Stimulated activated CD4-positive, alpha-beta T cell treated with anti-CD3 and anti-CD28 coated beads, Interleukin-1b, Interleukin-23, amount 100 ng/mL, for 4 hours (primary cell): ENCODE results near the gene COP1.

Experiments
- DNase-seq, 2 donors: peaks; one replicate each; pipeline ENCODE4 v3.0.0-alpha.2; 2020; ENCODE audit warnings: low read depth in 2 of 2

Gene COP1

DNA sequence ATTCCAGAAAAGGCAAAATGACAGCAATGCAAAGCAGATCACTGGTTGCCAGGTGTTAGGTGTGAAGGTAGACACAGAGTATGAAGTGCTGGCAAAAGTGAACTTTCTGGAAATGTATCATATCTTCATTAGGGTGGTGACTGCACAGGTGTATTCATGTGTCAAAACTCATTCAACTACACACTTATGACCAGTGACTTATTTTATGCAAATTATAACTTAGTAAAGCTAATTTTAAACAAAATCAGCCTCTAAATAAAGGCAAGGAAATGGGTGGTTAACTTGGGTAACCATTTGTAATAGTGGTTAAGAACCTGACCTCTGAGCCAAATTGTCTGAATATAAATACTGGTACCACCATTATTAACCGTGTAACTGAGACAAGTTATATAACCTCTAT lies 7.4 kb downstream of the COP1 start:
- no peak for DNase-seq

DNA sequence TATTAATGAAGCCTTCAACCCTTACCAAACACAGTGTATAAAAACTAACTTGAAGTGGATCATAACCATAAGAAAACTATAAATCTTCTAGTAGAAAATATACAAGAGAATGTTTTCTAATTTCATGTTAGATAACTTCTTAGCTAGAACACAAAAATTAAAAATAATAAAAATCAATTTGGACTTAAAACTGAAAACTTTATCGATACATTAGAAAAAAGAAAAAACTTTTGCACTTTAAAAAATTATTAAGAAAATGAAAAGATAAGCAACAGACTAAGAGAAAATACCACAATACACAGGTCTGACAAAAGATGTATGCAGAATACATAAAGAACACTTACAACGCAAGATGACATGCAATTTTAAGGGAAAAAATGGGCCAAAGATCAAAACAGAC lies 8.7 kb downstream of the COP1 start:
- no peak for DNase-seq

DNA sequence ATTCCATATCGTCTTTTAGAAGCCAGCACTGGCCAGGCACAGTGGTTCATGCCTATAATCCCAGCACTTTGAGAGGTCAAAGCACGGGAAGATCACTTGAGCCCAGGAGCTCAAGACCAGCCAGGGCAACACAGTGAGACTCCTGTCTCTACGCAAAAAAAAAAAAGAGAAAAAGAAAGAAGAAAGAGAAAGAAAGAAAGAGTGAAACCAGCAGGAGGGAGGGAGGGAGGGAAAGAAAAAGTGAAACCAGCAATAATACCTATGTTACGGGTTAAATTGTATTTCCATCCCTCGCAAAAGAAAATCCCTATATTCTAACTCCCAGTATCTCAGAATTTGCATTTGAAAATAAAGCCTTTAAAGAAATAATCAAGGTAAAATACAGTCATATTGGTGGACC lies 10.4 kb downstream of the COP1 start:
- DNase-seq = no peak

DNA sequence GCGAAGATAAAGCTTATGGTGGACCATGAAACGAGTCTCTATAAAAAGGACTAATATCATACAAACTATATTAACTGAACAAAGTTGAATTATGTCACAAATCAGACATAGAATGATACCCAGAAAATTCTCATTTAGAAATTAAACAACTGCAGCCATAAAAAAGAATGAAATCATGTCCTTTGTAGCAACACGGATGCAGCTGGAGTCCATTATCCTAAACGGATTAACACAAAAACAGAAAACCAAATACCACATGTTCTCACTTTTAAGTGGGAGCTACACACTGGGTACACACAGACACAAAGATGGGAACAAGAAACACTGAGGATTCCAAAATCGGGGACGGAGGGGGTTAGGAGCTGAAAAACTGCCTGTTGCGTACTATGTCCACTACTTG lies 11.5 kb downstream of the COP1 start:
- DNase-seq = no peak

DNA sequence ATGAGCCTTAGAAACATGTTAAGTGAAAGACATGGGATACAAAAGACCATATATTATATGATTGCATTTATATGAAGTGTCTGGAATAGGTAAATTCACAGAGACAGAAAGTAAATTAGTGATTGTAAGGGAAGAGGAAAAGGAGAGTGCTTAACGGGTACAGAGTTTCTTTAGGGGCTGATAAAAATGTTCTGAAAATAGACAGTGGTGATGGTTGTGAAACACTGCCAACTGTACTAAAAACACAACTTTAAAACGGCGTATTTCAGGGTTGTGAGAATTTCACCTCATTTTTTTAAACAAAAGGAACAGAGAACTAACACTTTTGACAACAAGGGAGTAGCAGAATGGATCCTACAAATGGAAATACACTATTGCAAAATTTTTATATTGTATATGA lies 13.4 kb downstream of the COP1 start:
- no peak for DNase-seq

DNA sequence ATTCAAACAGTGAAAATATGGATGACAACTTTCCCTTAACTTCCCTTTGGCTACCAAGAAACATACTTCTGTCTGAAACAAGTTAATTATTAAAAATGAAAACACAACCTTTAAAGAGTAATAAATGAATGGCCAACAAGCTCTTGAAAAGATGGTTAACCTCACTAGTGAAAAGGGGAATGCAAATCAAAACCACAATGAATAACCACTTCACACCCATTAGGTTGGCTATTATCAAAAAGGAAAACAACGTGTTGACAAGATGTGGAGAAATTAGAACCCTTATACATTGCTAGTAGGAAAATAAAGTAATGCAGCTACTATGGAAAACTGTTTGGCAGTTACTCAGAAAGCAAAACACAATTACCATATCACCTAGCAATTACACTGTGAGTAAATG lies 14.1 kb downstream of the COP1 start:
- DNase-seq = no peak

DNA sequence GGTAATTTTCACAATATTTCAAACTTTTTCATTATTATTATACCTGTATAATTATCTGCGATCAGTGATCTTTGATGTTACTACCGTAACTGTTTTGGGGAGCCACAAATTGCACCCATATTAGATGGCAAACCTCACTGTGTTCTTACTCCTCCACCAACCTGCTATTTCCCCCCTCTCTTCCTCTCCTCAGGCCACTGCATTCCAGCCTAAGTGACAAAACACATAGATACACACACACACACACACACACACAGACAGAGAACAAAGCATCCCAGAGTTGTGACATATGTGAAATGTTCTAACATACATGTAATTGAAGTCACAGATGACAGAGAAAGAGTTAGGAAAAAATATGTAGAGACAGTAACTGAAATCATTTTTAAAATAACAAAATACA lies 18.5 kb downstream of the COP1 start:
- no peak for DNase-seq

DNA sequence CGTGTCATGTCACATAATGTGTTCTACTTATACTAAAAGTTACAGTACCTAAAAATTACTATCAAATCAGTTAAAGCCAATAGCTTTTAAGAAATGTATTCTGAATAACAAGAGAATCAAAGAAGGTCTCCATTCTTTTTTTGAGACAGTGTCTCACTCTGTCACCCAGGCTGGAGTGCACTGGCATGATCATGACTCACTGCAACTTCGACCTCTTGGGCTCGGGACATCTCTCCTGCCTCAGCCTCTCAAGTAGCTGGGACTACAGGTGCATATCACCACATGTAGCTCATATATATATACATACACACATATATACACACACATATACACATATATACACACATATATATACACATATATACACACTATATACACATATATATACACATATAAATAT lies 20.1 kb downstream of the COP1 start:
- no peak for DNase-seq

DNA sequence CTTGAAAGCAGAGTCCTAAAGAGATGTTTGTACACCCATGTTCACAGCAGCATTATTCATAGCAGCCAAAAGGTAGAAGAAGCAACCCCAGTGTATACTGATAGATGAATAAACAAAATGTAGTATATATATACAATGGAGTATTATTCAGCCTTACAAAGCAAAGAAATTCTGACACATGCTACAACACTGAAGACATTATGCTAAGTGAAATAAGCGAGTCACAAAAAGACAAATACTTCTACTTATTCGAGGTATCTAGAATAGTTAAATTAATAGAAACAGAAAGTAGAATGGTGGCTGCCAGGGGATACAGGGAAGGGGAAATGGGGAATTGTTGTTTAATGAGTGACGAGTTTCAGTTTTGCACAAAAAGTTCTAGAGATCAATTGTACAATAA lies 23.5 kb downstream of the COP1 start:
- no peak for DNase-seq

DNA sequence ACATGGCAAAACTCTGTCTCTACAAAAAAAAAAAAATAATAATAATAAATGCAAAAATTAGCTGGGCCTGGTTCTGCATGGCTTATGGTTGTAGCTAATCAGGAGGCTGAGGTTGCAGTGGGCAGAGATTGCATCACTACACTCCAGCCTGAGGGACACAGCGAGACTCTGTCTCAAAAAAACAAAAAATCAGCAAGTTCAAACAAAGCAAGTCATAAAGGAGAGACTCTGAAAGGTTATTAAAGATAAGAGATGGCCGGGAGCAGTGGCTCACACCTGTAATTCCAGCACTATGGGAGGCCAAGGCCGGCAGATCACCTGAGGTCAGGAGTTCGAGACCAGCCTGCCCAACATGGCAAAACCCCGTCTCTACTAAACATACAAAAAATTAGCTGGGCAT lies 28.8 kb downstream of the COP1 start:
- no peak for DNase-seq

DNA sequence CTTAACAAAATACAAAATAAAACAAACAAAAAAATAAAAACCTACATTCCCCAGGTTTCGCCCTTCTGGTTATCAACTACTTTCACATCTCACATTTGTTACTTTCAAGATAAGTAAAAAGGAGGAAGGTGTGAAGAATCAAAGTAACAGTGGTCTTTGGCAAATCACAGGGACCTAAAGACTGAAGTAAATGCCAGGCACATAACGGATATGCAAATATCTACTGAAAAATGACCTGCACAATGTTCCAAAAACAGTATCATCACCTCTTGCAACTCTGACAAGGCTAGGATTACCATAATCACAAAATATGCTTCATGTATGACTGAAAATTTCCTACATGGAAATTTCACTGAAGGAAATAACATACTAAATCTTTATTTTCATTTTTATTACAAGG lies 29.3 kb downstream of the COP1 start:
- no peak for DNase-seq

DNA sequence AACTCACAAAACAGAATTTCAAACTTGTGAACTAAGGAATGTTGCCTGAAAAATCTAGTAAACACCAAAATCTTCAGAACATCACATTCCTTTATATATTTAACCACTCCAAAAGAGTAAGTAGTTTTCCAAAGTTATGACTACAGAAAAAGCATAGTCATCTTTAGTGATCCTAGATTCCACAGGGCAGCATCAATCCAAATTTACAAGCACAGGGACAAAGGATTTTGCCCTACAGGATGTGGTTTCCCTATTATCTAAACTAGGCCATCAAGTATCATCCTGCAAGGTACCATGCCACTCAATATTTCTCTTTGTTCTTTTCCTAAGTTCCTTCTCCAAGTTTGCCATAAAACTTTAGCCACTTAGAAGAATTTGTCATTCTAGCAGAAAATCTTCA lies 33.0 kb downstream of the COP1 start:
- DNase-seq = no peak

DNA sequence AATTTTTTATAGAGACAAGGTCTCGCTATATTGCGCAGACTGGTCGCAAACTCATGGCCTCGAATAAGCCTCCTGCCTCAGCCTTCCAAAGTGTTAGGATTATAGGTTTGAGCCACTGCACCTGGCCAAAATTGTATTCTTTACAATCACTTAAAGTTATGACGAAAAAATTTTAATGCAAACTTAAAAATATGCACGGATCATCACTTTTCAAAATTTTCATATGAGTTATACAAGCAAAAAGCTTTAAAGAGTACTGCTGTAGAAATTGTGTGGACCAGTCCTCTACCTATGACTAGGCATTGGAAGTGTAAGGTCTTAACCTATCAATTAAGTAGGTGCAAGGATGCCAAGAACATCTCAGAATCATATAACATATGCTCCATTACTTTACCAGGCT lies 34.9 kb downstream of the COP1 start:
- no peak for DNase-seq

DNA sequence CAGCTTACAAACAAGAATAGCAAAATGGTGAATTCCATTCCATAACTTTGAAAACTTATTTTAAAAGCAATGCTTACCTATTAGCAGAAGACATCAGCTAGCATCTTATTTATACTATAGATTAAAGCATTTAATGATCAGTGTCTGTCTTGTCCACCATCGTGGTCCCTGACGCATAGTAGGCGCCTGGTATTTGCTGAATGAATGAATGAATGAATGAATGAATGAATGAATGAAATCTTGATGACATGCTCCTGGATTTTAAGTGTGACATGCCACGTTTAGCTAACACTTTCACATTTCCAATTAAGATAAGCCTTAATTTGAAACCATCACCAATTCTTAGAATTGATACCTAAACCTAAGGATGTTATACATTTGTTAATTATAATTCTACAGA lies 39.9 kb downstream of the COP1 start:
- no peak for DNase-seq

DNA sequence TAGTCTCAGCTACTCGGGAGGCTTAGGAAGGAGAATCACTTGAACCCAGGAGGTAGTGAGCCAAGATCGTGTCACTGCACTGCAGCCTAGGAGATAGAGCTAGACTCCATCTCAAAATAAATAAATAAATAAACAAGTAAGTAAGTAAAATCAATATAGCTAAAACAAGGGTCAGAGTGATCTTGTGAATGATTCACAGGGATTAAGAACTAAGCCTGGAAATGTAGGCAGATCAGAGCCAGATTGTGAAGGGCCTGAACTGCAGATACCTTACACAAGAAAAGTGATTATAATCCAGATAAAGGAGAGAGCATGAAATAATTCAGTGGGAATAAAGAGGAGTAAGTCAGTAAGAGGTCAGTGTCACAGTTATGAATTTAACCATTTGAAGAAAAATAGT lies 41.5 kb downstream of the COP1 start:
- no peak for DNase-seq

DNA sequence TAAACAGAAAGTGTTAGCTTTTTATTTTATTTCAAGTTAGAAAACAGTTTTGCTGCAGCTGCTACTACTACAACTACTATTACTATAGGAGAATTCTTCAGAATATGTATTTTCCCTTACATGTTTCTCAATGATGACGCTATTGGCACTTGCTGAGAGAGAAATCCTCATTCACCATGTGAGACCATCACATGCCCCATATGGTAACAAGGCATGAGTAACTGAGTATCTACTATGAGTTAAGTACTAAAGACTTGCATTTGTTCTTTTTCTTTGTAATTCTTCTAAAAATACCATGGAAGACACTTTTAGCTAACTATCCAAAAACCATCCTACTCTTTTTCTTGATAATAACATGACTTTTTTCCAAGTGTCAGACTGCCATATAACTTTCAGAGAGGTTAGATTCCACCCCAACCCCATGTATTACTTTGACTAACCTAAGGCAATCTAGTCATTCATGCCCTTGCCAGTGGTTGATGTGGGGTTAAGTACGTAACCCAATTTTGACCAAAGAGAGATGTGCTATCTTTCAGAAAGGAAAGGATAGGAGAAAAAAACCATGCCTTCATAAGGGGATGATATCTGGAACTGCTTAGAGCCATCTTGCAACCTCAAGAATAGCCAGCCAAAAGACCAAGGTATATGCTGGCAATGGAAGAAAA lies 42.9 kb downstream of the COP1 start:
- no peak for DNase-seq

DNA sequence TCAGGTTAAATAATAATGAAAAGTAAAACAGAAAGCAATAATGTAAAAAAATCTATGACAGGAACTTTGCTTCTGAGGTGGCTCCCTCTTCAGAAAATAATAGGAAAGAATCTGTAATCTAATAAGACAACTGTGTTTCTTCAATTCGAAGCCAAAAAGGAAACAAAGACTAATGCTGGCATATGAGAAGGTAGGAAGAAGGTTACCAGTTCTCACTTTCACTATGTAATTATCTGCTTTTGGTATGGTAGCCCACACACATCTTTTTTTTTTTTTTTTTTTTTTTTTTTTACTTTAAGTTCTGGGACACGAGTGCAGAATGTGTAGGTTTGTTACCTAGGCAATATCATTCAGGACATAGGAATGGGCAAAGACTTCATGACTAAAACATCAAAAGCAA lies 47.1 kb downstream of the COP1 start:
- no peak for DNase-seq

DNA sequence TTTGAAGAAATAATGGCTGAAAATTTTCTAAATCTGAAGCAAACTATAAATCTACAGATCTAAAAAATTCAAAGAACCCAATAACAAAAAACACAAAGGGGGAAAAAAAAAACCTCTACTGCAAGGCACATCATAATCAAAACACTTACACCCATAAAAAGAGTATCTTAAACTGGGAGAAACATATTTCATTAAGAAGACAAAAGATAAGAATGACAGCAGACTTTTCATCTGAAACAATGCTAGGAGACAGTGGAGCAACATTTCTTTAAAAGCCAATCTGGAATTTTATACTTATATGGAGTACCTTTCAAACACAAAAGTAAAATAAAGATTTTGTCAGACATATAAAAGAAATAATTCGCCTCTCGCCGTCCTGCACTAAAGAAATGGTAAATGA lies 49.1 kb downstream of the COP1 start:
- DNase-seq = no peak

DNA sequence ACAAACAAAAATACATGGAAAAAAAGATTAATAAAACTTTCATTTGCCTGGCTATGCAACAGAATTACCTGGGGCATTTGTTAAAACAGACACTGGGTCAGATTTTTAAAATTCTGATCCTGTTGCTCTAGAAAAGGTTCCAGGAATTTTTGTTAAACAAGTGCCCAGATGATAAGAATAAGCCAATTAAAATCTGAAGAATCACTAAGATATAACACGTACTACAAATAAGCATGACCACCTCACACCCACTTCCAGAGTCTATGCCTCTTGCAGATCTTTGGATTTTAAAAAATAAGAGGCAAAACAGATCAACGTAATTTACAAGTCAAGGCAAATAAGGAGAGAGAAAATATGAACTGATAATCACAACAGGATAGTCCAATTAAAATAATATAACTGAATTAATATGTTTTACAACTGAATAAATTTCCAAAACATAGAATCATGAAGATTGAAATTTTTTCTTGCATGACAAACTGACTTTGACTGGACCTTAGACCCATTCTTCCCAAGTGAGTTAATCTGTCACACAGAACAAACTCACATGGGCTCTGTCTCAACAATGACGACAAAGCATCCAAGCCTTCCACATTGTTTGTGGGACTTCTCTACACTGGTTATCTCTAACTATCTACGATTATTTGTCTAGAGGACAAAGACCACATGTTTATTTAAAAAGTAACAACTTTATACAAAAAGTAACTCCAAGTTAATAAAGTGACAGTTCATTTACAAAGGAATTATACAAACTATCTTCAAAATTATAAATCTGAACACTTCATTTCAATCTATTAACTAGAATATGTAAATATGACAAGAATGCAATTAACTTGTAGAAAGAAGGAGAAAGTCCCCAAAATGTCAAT lies 56.9 kb downstream of the COP1 start:
- DNase-seq = no peak

DNA sequence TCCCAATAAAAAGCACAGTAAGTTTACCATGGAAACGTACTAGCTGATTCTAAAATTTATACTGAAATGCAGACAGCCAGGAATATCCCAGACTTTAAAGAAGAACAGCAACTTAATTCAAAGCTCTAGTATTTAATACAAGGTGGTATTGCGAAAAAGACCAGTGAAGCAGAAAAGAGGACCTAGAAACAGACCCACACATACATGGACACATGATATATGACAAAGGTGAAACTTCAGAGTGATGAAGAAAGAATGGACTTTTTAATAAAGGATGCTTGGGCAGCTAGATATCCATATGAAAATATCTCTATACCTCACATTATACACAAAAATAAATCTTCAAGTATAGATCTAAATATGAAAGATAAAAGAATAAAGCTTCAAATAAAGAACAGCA lies 62.6 kb downstream of the COP1 start:
- no peak for DNase-seq

DNA sequence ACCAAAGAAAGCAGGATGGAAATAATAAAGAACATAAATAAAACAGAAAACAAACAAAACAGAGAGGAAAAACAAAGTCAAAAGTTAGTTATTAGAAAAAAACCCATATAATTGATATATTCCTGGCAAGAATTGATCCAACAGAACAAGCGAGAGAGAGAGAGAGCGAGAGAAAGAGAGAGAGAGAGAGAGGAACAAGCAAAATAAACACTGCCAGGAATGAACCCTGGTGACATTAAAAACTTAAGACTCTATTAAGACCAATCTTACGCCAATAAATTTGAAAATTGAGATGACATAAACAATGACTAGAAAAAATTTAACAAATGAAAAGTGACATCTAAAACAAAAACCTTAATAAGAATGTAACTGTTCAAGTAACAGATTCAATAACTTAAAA lies 64.1 kb downstream of the COP1 start:
- DNase-seq = no peak

DNA sequence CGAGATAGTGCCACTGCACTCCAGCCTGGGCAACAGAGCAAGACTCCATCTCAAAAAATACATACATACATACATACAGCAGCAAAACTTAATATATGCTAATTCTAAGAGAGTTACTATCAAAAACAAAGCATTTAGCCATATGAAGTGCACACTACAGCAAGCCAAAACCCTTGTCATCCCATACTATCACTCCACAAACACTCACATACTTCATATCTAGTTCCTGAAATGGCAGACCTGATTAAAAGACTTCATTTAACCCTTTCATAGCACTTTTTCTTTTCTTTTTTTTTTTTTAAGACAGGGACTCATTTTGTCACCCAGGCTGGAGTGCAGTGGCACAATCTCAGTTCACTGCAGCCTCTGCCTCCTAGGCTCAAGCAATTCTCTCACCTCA lies 65.6 kb downstream of the COP1 start:
- no peak for DNase-seq

DNA sequence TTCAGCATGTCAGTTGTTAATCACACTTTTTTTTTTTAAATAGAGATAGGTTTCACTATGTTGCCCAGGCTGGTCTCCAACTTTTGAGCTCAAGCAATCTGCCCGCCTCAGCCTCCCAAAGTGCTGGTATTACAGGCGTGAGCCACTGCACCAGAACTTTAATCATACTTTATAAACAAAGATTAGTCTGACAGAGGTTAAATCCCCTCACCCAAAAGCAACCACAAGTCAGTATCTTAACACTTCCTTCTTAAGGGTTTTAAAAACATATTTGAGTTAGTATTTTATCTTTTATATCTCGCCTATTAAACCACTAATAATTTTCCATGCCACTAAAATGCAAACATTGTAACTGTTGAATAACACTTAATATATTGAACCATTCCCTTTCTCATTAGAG lies 70.2 kb downstream of the COP1 start:
- DNase-seq = no peak

DNA sequence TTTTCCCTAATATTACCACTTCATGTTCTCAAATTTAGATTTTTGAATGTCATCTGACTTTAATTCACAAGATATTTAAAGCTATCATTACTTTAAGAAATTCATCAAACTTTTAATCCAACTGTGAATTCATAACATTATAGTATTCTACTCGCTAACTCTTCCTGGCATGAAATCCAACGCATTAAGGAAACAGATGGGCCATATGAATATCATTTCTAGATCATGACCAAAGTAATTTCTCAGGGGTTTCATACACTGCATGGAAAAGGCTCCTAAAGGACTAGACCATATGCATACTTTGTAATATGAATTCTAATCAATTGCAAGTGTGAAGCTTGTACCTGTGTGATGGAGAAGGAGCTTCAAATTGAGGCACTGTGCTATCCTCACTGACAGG lies 72.4 kb downstream of the COP1 start:
- no peak for DNase-seq
